Measurements from ENCODE around the gene OPA1. TPM values are rescaled to one million over a fixed set of nuclear protein-coding genes. Genes with fewer than 3 reads are reported as not detected.

The OPA1 gene
- total and polyA plus RNA-seq, 4 donors, result 13.2 to 54.5 (median 33.4) TPM

DNA sequence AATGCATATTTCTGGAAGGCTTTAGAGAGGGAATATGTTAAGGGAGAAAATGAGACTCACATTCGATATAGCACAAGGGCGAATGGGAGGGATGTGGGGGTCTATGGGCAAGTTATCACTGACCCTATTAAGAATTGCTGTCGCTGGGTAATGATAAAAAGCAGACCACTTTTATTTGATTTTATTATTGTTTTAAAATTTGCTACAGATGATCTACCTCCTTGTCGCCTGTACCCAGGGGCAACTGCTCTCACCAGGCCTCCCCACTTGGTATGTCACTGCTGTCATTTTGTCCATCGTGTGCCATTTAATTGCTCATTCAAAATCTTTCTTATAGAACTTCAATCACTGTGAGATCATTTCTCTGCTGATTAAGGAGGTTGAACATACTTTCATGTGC lies 153.8 kb downstream of the OPA1 start:
- TF ChIP-seq YY1 (IDR thresholded peaks at IDR 0.05) (no peak), RXRA (IDR thresholded peaks at IDR 0.05) (no peak)
- TF ChIP-seq, protein P1, sequence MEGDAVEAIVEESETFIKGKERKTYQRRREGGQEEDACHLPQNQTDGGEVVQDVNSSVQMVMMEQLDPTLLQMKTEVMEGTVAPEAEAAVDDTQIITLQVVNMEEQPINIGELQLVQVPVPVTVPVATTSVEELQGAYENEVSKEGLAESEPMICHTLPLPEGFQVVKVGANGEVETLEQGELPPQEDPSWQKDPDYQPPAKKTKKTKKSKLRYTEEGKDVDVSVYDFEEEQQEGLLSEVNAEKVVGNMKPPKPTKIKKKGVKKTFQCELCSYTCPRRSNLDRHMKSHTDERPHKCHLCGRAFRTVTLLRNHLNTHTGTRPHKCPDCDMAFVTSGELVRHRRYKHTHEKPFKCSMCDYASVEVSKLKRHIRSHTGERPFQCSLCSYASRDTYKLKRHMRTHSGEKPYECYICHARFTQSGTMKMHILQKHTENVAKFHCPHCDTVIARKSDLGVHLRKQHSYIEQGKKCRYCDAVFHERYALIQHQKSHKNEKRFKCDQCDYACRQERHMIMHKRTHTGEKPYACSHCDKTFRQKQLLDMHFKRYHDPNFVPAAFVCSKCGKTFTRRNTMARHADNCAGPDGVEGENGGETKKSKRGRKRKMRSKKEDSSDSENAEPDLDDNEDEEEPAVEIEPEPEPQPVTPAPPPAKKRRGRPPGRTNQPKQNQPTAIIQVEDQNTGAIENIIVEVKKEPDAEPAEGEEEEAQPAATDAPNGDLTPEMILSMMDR (IDR thresholded peaks at IDR 0.05; ENCODE audit: low read depth, low read length, missing input control), result no peak
- TF ChIP-seq, protein P2, sequence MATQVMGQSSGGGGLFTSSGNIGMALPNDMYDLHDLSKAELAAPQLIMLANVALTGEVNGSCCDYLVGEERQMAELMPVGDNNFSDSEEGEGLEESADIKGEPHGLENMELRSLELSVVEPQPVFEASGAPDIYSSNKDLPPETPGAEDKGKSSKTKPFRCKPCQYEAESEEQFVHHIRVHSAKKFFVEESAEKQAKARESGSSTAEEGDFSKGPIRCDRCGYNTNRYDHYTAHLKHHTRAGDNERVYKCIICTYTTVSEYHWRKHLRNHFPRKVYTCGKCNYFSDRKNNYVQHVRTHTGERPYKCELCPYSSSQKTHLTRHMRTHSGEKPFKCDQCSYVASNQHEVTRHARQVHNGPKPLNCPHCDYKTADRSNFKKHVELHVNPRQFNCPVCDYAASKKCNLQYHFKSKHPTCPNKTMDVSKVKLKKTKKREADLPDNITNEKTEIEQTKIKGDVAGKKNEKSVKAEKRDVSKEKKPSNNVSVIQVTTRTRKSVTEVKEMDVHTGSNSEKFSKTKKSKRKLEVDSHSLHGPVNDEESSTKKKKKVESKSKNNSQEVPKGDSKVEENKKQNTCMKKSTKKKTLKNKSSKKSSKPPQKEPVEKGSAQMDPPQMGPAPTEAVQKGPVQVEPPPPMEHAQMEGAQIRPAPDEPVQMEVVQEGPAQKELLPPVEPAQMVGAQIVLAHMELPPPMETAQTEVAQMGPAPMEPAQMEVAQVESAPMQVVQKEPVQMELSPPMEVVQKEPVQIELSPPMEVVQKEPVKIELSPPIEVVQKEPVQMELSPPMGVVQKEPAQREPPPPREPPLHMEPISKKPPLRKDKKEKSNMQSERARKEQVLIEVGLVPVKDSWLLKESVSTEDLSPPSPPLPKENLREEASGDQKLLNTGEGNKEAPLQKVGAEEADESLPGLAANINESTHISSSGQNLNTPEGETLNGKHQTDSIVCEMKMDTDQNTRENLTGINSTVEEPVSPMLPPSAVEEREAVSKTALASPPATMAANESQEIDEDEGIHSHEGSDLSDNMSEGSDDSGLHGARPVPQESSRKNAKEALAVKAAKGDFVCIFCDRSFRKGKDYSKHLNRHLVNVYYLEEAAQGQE (IDR thresholded peaks at IDR 0.05), result no peak
- H3K4me3 ChIP-seq (ENCODE audit: low read depth in 1 of 3, low read length in 3 of 3), result no peak overlapping the region
- H3K9ac ChIP-seq (ENCODE audit: low read depth in 1 of 2, low read length in 2 of 2), result no peak overlapping the region
- 97% methylated on average over 5 of the region's 5 CpGs for WGBS
- peaks cover 5 to 27% (median 11%) of the 10 kb centered on the region in 4 donors for H3K4me1 ChIP-seq (ENCODE audit: control insufficient read depth in 4 of 4, insufficient read depth in 4 of 4, low read length in 3 of 4)
- H3K9me3 ChIP-seq (ENCODE audit: control insufficient read depth in 4 of 4, low read length in 3 of 4), result no peaks in the 10 kb centered on the region
- no peak for DNase-seq (ENCODE audit: low spot score)
- H3K27me3 ChIP-seq (ENCODE audit: control insufficient read depth in 4 of 4, insufficient read depth in 4 of 4, low read length in 3 of 4), result no peaks in the 10 kb centered on the region
- H3K36me3 ChIP-seq (ENCODE audit: control insufficient read depth in 4 of 4, insufficient read depth in 3 of 4, low read depth in 1 of 4, low read length in 3 of 4), result no peaks in the 10 kb centered on the region
- no peak overlapping the region for H3K27ac ChIP-seq (ENCODE audit: low read depth in 1 of 2, low read length in 2 of 2)

Small RNAs within 50 kb of the gene (small RNA-seq; reads per million reads assigned to genes)
- gene RF00019, result not detected
- gene RN7SL447P, result not detected

Other genes with a start within 250 kb of the OPA1 start
- not detected for gene ATP13A5, start 214.5 kb upstream of the OPA1 start, total RNA-seq
- under 1 TPM in 1 of 2 donors, not detected in 1; 0.21 TPM for gene ATP13A5, start 214.5 kb upstream of the OPA1 start, polyA plus RNA-seq
- 1 to 10 TPM in 1 of 2 donors, under 1 TPM in 1; 0.65 to 2.7 TPM for gene ATP13A4, start 38.3 kb upstream of the OPA1 start, total RNA-seq
- under 1 TPM; 0.23 to 0.35 TPM for gene ATP13A4, start 38.3 kb upstream of the OPA1 start, polyA plus RNA-seq